Cardiac fibroblast (primary cell): ENCODE data around the gene SDK2.

Source experiments
- DNase-seq, 2 donors: peaks; one replicate each; pipeline versions ENCODE4 v3.0.0 to v3.0.0-alpha.2; 2010; ENCODE audit warnings: low read depth in 2 of 2
- H3K4me3 ChIP-seq, 2 donors: replicated peaks in 1 of 2; 1 replicate in 1 of 2; 2 replicates in 1 of 2; pipeline ENCODE4 v1.5.1; 2011; ENCODE audit warnings: low read depth in 2 of 2, low read length in 2 of 2, mild to moderate bottlenecking in 2 of 2, moderate library complexity in 1 of 2
- CTCF ChIP-seq: IDR thresholded peaks from one replicate; pipeline ENCODE4 v1.5.1; 2011; ENCODE audit warnings: low read depth, mild to moderate bottlenecking, low read length, inconsistent platforms

SDK2 gene

DNA sequence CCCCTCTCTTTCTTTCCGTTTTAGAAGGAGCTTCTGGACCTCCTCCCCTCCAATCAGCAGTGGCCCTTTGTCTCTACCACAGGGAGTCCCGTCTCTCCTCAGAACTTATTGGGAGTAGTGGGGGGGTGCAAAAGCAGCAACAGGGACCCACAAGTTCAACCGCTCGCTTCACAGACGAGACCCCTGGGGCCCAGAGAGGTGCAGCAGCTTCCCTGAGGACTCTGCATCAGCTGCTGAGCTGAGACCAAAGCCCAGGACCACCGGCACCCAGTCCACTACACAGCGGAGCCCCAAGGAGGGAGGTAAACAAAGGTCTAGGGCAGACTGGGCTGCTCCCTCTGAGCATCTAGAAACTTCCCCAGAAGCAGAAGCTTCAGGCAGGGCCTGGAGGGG, 123.9 kb downstream of the SDK2 start:
- DNase-seq = no peak
- no peak for TF ChIP-seq CTCF
- no peak overlapping the region for H3K4me3 ChIP-seq

DNA sequence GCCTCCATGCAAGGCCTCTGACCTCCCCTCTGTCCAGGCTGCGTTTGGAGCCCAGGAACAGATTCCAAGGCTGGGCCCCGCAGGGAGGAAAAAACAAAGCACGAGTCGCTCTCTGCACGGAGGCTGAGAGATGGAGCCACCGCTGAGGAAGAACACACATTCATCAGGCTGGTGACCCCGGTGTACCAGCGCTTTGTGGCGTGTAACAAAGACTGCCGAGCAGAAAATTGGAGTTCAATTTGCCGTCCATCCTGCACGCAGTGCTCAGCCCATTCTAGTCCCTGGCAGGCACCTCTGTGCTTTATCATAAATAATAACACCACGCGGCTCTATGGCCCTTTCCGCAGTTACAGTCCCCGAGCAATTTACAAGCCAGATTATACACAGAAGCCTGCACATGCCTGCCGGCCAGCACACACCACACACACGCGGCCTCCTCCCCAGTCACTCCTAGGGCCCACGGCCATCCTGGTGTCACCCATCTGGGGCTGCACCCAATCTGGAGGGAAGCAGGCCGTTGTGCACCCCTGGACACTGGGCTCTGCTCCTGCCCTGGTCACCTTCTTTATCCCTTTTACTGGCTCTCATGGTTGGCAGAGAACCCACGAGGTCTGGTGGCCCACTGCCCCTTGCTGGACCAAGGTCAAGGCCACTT, 124.4 kb downstream of the SDK2 start:
- H3K4me3 ChIP-seq = no peak overlapping the region
- DNase-seq = no peak
- no peak for TF ChIP-seq CTCF

DNA sequence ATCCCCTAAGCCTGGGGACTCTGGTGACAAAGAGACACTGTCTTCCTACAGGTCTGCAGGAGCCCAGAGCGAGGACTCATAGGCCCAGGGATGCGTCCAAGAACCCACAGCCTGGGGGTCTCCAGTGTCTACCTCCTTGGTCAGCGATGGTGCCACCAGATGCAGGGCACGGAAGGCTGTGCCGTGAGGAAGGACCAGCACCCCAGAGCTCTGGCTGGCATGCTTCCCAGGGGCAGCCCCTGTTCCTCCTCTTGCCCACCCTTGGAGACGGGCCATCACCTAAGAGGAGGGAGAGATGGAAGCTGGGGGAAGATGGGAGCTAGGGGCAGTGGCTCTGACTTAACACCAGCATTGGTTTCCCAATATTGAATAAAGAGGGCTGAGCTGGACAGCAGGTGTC, 125.2 kb downstream of the SDK2 start:
- no peak for TF ChIP-seq CTCF
- no peak for DNase-seq
- no peak overlapping the region for H3K4me3 ChIP-seq

DNA sequence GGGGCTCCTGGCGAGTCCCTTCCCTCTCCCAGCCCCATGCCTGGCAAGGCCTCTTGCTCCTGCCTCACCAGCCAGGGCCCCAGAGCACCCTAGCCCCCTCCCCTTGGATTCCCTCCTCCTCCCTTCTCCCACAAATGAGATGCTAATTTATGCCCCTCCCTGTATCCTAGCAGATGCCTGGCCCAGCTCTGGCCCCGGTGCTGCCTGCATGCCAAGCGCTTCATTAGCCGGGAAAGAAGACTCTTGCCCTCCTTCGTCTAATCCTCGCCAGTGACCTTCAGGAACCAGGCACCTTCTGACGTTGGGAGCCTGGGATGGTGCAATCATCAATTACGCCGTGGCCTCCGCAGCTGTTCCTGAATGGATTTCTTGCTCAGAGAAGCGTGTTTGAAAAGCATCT, 127.8 kb downstream of the SDK2 start:
- DNase-seq = no peak
- TF ChIP-seq CTCF = no peak
- H3K4me3 ChIP-seq = no peak overlapping the region

DNA sequence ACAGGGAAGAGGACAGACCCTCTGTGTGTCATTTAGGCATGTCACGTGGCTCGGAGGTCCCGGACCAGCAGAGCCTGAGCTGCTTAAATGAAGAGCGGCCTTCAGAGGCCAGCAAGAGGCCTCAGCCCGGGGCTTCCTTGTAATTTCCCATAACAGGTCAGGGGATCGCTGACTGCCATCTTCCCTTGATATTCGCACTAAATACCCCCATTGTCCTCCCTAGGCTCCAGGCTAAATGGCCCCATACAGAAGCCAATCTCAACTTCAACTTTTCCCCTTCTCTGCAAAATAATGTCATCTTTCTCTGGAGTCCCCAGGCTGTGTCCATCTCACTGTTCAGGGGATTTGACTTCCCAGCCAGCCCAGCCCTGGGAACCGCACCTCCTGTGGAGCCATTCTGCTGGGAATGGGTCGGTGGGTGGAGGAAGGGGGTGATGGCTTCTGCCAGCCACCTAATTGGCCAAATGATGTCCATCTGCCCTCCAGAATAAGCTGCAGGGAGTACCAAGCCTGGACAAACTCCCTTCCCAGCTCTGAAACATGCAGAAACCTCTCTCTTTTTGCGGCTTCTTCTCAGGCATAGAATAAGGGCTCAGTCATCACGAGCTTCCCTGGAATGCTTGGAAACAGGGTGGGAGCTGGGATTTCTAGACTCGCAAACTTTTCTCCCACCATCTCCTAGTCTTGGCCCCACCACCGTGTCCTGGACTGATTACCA, 129.9 kb downstream of the SDK2 start:
- no peak for DNase-seq
- no peak overlapping the region for H3K4me3 ChIP-seq
- no peak for TF ChIP-seq CTCF

DNA sequence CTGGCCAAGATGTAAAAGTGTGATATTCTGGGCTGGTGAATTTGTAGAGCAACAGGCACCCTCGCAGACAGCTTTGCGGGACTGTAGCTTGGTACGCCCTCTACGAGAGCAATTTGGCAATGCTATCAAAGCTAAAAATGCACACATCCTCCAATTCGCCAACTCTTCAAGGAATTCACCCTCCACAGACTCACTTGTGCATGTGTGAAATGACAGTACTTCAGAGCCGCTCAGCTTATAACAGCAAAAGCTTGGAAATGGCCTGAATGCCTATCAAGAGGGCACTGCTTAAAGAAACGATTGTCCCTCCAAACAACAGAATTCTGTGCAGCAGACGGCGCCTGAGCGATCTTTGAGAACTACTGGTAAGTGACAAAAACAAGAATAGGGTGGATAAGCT, 130.8 kb downstream of the SDK2 start:
- TF ChIP-seq CTCF = no peak
- no peak overlapping the region for H3K4me3 ChIP-seq
- DNase-seq = no peak
